OCI-LY1 (cell line): Measurements from ENCODE around the gene LRRFIP1.

Experiments
- H2AFZ ChIP-seq: fragments of 200-600 bp; sonication (generic), shearing (Covaris generic); 2 replicates; pipeline ENCODE4 v1.6.0; 2014; ENCODE audit warnings: antibody characterized with exemption, mild to moderate bottlenecking, low read length
- H3F3A ChIP-seq: fragments of 200-600 bp; sonication (generic), shearing (Covaris generic); 2 replicates; pipeline ENCODE4 v1.6.0; 2014; ENCODE audit warnings: mild to moderate bottlenecking, antibody characterized with exemption, low read length, moderate library complexity; ENCODE audit not compliant: insufficient read depth
- H3K27ac ChIP-seq: fragments of 200-600 bp; sonication (generic); 2 replicates; pipeline ENCODE4 v1.5.1; 2014; ENCODE audit warnings: low read length, mixed run types, mild to moderate bottlenecking, low read depth; ENCODE audit not compliant: poor library complexity, severe bottlenecking
- H3K27me3 ChIP-seq: fragments of 200-600 bp; sonication (generic); 2 replicates; pipeline ENCODE4 v1.6.0; 2014; ENCODE audit warnings: antibody characterized with exemption, mild to moderate bottlenecking, low read length, moderate library complexity; ENCODE audit not compliant: insufficient read depth
- H3K36me3 ChIP-seq: fragments of 200-600 bp; sonication (generic); 2 replicates; pipeline ENCODE4 v1.6.1; 2014; ENCODE audit warnings: mild to moderate bottlenecking, antibody characterized with exemption, low read length, moderate library complexity, mixed read lengths; ENCODE audit not compliant: insufficient read depth
- H3K4me1 ChIP-seq: fragments of 200-600 bp; sonication (generic); 2 replicates; pipeline ENCODE4 v1.5.1; 2014; ENCODE audit warnings: mild to moderate bottlenecking, low read length, moderate library complexity; ENCODE audit not compliant: insufficient read depth, severe bottlenecking
- H3K4me2 ChIP-seq: fragments of 200-600 bp; sonication (generic), shearing (Covaris generic); 2 replicates; pipeline ENCODE4 v1.6.1; 2014; ENCODE audit warnings: low read length
- H3K4me3 ChIP-seq: fragments of 200-600 bp; sonication (generic); 2 replicates; pipeline ENCODE4 v1.5.1; 2014; ENCODE audit warnings: low read length, low read depth, mild to moderate bottlenecking, mixed read lengths; ENCODE audit not compliant: poor library complexity, severe bottlenecking
- H3K79me2 ChIP-seq: fragments of 200-600 bp; shearing (Covaris generic); 2 replicates; pipeline ENCODE4 v1.6.1; 2016; ENCODE audit warnings: mixed run types, low read length, mixed read lengths; ENCODE audit not compliant: insufficient read depth
- H3K9ac ChIP-seq: fragments of 200-600 bp; sonication (generic), shearing (Covaris generic); 2 replicates; pipeline ENCODE4 v1.6.1; 2014; ENCODE audit warnings: mild to moderate bottlenecking, low read length, mixed read lengths
- H3K9me2 ChIP-seq: fragments of 200-600 bp; sonication (generic), shearing (Covaris generic); 2 replicates; pipeline ENCODE4 v1.6.1; 2014; ENCODE audit warnings: low read depth, mild to moderate bottlenecking, low read length, mixed read lengths
- H3K9me3 ChIP-seq: fragments of 200-600 bp; shearing (Covaris generic); 2 replicates; pipeline ENCODE4 v1.6.1; 2014; ENCODE audit warnings: low read length, mixed read lengths
- H4K20me1 ChIP-seq: fragments of 200-600 bp; sonication (generic), shearing (Covaris generic); 2 replicates; pipeline ENCODE4 v1.6.0; 2016; ENCODE audit warnings: mild to moderate bottlenecking, low read length; ENCODE audit not compliant: insufficient read depth
- EZH2 ChIP-seq: fragments of 200-600 bp; sonication (generic), shearing (Covaris generic); IDR thresholded peaks from 2 replicates; pipeline ENCODE4 v1.8.0; 2017; ENCODE audit warnings: borderline replicate concordance, mixed run types, mild to moderate bottlenecking, antibody characterized with exemption, low read length, moderate library complexity, mixed read lengths
- TF ChIP-seq, protein P1 (sequence below): fragments of 200-600 bp; sonication (generic), shearing (Covaris generic); IDR thresholded peaks from 2 replicates; pipeline ENCODE4 v1.5.1; 2017; ENCODE audit warnings: mild to moderate bottlenecking, antibody characterized with exemption, low read length, moderate library complexity, mixed read lengths

Gene LRRFIP1

GRCh38 chr2:237581751-237582746 is 45.3 kb upstream of the LRRFIP1 start:
- no peak overlapping the region for H3K4me3 ChIP-seq
- H3K36me3 ChIP-seq = no peaks in the 10 kb centered on the region
- no peaks in the 10 kb centered on the region for H3K9me2 ChIP-seq
- no peak overlapping the region for H2AFZ ChIP-seq
- peaks cover 12% of the 10 kb centered on the region; the same call in 1 of the 2 replicates for H3K27me3 ChIP-seq
- no peaks in the 10 kb centered on the region for H3F3A ChIP-seq
- no peaks in the 10 kb centered on the region for H3K79me2 ChIP-seq
- H3K4me2 ChIP-seq = peak overlapping the region; percentile 29; the same call in 1 of the 2 replicates
- no peaks in the 10 kb centered on the region for H4K20me1 ChIP-seq
- H3K4me1 ChIP-seq = peaks cover 3% of the 10 kb centered on the region
- H3K9ac ChIP-seq = no peak overlapping the region
- TF ChIP-seq, protein P1, sequence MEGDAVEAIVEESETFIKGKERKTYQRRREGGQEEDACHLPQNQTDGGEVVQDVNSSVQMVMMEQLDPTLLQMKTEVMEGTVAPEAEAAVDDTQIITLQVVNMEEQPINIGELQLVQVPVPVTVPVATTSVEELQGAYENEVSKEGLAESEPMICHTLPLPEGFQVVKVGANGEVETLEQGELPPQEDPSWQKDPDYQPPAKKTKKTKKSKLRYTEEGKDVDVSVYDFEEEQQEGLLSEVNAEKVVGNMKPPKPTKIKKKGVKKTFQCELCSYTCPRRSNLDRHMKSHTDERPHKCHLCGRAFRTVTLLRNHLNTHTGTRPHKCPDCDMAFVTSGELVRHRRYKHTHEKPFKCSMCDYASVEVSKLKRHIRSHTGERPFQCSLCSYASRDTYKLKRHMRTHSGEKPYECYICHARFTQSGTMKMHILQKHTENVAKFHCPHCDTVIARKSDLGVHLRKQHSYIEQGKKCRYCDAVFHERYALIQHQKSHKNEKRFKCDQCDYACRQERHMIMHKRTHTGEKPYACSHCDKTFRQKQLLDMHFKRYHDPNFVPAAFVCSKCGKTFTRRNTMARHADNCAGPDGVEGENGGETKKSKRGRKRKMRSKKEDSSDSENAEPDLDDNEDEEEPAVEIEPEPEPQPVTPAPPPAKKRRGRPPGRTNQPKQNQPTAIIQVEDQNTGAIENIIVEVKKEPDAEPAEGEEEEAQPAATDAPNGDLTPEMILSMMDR = peak; percentile 58; the same call in 1 of the 2 replicates
- TF ChIP-seq EZH2 = no peak
- no peaks in the 10 kb centered on the region for H3K9me3 ChIP-seq
- no peak overlapping the region for H3K27ac ChIP-seq

- no peaks in the 10 kb centered on the region for H3K79me2 ChIP-seq
- H3K9ac ChIP-seq = no peak overlapping the region
- no peaks in the 10 kb centered on the region for H3K36me3 ChIP-seq
- no peaks in the 10 kb centered on the region for H3K9me3 ChIP-seq
- H3F3A ChIP-seq = no peaks in the 10 kb centered on the region
- H3K27ac ChIP-seq = no peak overlapping the region
- H4K20me1 ChIP-seq = no peaks in the 10 kb centered on the region
- H3K9me2 ChIP-seq = no peaks in the 10 kb centered on the region
- H2AFZ ChIP-seq = no peak overlapping the region
- H3K4me1 ChIP-seq = peaks cover 3% of the 10 kb centered on the region
- no peak overlapping the region for H3K4me2 ChIP-seq
- TF ChIP-seq EZH2 = no peak
- TF ChIP-seq, protein P1 = no peak
- H3K27me3 ChIP-seq = 0 out of 2 replicates have a peak, but pooled peaks cover 3% of the 10 kb centered on the region
- no peak overlapping the region for H3K4me3 ChIP-seq
These were observed 43.7 kb upstream of the LRRFIP1 start for GRCh38 chr2:237583385-237584295.

- Histone ChIP-seq H3K4me1 (peaks cover 3% of the 10 kb centered on the region), H3F3A (no peaks in the 10 kb centered on the region), H3K27me3 (0 out of 2 replicates have a peak, but pooled peaks cover 3% of the 10 kb centered on the region), H3K27ac (no peak overlapping the region), H4K20me1 (no peaks in the 10 kb centered on the region), H2AFZ (no peak overlapping the region), H3K36me3 (no peaks in the 10 kb centered on the region), H3K9ac (no peak overlapping the region), H3K79me2 (no peaks in the 10 kb centered on the region), H3K9me2 (no peaks in the 10 kb centered on the region), H3K4me3 (no peak overlapping the region), H3K4me2 (no peak overlapping the region), H3K9me3 (no peaks in the 10 kb centered on the region)
- TF ChIP-seq, protein P1 = no peak
- TF ChIP-seq EZH2 = no peak
These were observed 41.7 kb upstream of the LRRFIP1 start for GRCh38 chr2:237585590-237586221.
